KMS-11 (cell line): ENCODE results near the gene NXN.
"Not testable (repeated sequence)": the region's sequence is repeated elsewhere in the genome, so short reads cannot be mapped to it uniquely, and the experiment has no call there.

Experiments
- H2AFZ ChIP-seq: fragments of 200-600 bp; sonication (generic); 2 replicates; pipeline ENCODE4 v1.6.1; 2016; ENCODE audit warnings: antibody characterized with exemption, mixed run types, low read depth
- H3K27ac ChIP-seq: fragments of 200-600 bp; sonication (generic); 2 replicates; pipeline ENCODE4 v1.6.1; 2016; ENCODE audit warnings: mild to moderate bottlenecking, mixed run types
- H3K27me3 ChIP-seq: fragments of 200-600 bp; sonication (generic); 2 replicates; pipeline ENCODE4 v1.6.1; 2017; ENCODE audit warnings: mild to moderate bottlenecking, low read depth, mixed run types, moderate library complexity; ENCODE audit not compliant: insufficient read depth
- H3K36me3 ChIP-seq: fragments of 200-600 bp; sonication (generic); 2 replicates; pipeline ENCODE4 v1.6.1; 2017; ENCODE audit warnings: mild to moderate bottlenecking, mixed run types; ENCODE audit not compliant: insufficient read depth
- H3K4me1 ChIP-seq: fragments of 200-600 bp; sonication (generic); 2 replicates; pipeline ENCODE4 v1.6.1; 2016; ENCODE audit warnings: mild to moderate bottlenecking, low read depth, mixed run types; ENCODE audit not compliant: poor library complexity, severe bottlenecking
- H3K4me2 ChIP-seq: fragments of 200-600 bp; sonication (generic); 2 replicates; pipeline ENCODE4 v1.7.0; 2016; ENCODE audit warnings: mild to moderate bottlenecking, mixed run types
- H3K4me3 ChIP-seq: fragments of 200-600 bp; sonication (generic); IDR thresholded peaks from 2 replicates; pipeline ENCODE4 v1.6.1; 2017; ENCODE audit warnings: low read depth, low read length, mixed read lengths; ENCODE audit not compliant: insufficient read depth
- H3K79me2 ChIP-seq: fragments of 200-600 bp; sonication (generic); 2 replicates; pipeline ENCODE4 v1.6.1; 2016; ENCODE audit warnings: low read depth, mixed run types; ENCODE audit not compliant: insufficient read depth
- H3K9ac ChIP-seq: fragments of 200-600 bp; sonication (generic); 2 replicates; pipeline ENCODE4 v1.6.1; 2016; ENCODE audit warnings: mild to moderate bottlenecking, mixed run types
- H4K20me1 ChIP-seq: fragments of 200-600 bp; sonication (generic); 2 replicates; pipeline ENCODE4 v1.6.1; 2016; ENCODE audit warnings: mild to moderate bottlenecking, mixed run types; ENCODE audit not compliant: insufficient read depth
- TF ChIP-seq, protein P1 (sequence below): fragments of 200-600 bp; sonication (generic); conservative IDR thresholded peaks from 2 replicates; pipeline ENCODE4 v1.6.1; 2017; ENCODE audit warnings: low read depth, mild to moderate bottlenecking, antibody characterized with exemption, low read length, moderate library complexity, mixed read lengths

The NXN gene

DNA sequence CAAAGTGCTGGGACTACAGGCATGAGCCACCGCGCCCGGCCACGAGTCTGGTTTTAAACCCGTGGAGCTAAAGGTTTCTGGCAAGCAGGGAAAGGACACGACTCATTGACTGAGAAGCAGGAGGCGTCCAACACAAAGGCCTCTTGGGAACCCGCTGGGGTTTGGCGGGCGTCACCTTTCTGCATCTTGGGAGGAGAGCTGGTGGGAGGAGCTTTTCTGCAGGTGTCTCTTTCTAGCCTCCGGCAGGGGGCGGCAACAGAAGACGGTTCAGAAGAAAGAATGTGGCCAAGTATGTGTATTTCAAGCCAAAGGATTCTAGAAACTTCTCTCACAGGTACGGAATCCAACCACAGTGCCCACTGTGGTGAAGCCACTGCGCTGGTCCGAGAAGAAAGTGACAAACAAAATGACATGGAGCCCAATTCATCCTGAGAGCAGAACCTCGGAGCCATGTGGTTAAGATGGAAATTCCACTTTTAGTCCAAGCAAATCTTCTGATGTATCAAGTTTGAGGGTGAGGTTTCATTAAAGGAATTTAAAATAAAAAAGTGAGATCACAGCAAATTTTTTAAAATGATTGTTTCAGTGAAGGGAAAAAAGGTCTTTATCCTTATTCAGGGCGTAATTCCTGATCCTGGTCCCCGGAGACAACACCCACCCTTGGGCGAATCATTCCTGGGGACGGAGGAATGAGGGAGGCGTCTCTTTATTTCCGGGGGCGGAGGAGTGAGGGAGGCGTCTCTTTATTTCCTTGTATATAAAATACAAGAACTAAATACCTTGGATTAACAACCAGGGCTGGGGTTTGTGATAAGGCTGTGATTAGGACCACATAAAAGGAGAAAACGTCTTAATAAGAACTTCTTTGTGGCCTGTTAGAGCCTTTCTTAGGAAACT lies 99.8 kb downstream of the NXN start:
- Histone ChIP-seq H3K27ac (no peak overlapping the region), H4K20me1 (no peaks in the 10 kb centered on the region), H3K79me2 (no peaks in the 10 kb centered on the region), H3K4me3 (no peak overlapping the region), H3K4me1 (no peaks in the 10 kb centered on the region), H3K4me2 (no peak overlapping the region), H3K27me3 (peaks cover 15% of the 10 kb centered on the region; the same call in 1 of the 2 replicates), H2AFZ (no peak overlapping the region), H3K36me3 (no peaks in the 10 kb centered on the region), H3K9ac (no peak overlapping the region)
- TF ChIP-seq, protein P1, sequence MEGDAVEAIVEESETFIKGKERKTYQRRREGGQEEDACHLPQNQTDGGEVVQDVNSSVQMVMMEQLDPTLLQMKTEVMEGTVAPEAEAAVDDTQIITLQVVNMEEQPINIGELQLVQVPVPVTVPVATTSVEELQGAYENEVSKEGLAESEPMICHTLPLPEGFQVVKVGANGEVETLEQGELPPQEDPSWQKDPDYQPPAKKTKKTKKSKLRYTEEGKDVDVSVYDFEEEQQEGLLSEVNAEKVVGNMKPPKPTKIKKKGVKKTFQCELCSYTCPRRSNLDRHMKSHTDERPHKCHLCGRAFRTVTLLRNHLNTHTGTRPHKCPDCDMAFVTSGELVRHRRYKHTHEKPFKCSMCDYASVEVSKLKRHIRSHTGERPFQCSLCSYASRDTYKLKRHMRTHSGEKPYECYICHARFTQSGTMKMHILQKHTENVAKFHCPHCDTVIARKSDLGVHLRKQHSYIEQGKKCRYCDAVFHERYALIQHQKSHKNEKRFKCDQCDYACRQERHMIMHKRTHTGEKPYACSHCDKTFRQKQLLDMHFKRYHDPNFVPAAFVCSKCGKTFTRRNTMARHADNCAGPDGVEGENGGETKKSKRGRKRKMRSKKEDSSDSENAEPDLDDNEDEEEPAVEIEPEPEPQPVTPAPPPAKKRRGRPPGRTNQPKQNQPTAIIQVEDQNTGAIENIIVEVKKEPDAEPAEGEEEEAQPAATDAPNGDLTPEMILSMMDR, result 0 out of 2 replicates have a peak, but pooled peaks have one; percentile 18

DNA sequence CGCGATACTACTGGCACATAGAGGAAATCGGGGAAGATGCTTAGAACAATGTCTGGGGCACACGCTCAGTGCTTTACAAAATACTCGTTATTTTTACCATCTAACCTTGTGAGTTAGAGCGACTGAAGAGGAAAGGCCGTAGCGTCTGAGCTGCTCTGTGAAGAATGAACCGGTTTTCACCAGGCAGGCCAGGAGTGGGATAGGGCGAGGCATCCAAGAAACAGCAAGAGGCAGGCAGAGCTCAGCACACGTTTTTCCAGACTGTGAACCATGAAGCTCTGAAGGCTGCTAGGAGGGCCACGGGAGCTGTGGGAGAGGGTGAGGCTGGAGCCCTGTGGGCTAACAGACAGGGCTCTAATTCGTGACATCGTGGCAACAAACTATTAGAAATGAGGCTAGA lies 101.9 kb downstream of the NXN start:
- Histone ChIP-seq H3K79me2 (no peaks in the 10 kb centered on the region), H3K27ac (no peak overlapping the region), H3K36me3 (no peaks in the 10 kb centered on the region), H4K20me1 (no peaks in the 10 kb centered on the region), H3K27me3 (peaks cover 11% of the 10 kb centered on the region; the same call in 1 of the 2 replicates), H3K4me2 (no peak overlapping the region), H2AFZ (no peak overlapping the region), H3K9ac (no peak overlapping the region), H3K4me3 (no peak overlapping the region), H3K4me1 (no peaks in the 10 kb centered on the region)
- TF ChIP-seq, protein P1, result no peak

DNA sequence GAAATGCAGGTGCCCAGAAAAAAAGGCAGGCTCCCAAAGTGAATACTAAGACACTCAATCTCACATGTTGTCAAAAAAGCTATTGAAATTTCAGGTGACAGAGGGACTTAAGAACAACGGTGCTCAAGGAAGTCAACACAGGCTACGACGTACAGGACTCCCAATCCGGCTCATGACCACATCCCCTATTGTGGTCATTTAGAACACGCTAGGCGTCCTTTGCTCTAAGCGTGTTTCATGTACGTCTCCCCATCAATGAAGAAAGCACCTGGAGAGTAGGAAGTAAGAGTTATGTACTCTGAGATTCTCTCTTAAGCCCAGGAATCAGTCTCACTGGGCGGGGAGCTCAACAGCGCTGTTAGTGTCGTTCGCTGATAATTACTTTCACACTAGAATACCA lies 103.3 kb downstream of the NXN start:
- Histone ChIP-seq H3K9ac (no peak overlapping the region), H3K4me2 (no peak overlapping the region), H3K36me3 (no peaks in the 10 kb centered on the region), H3K4me1 (no peaks in the 10 kb centered on the region), H3K79me2 (no peaks in the 10 kb centered on the region), H3K27me3 (peaks cover 18% of the 10 kb centered on the region; the same call in 1 of the 2 replicates), H3K27ac (no peak overlapping the region), H4K20me1 (no peaks in the 10 kb centered on the region), H2AFZ (no peak overlapping the region), H3K4me3 (no peak overlapping the region)
- TF ChIP-seq, protein P1, result no peak

DNA sequence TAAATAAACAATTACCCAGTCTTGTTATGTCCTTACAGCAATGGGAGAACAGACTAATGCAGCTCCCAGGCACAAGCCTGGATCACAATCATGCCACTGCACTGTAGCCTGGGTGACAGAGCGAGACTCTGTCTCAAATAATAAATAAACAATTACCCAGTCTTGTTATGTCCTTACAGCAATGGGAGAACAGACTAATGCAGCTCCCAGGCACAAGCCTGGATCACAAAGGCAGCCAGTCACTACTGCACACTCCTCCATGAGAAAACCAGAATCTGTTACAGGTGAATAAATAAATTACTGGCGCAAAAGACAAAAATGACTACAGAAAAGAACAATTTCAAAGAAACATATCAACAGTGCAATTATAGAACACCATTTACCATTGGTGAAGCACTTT lies 105.0 kb downstream of the NXN start:
- not testable (repeated sequence) for H3K9ac ChIP-seq, H4K20me1 ChIP-seq, H3K36me3 ChIP-seq, H3K79me2 ChIP-seq, H3K27ac ChIP-seq, H3K4me3 ChIP-seq, H2AFZ ChIP-seq, H3K4me1 ChIP-seq, H3K4me2 ChIP-seq
- peaks cover 16% of the 10 kb centered on the region; the same call in 1 of the 2 replicates for H3K27me3 ChIP-seq

- Histone ChIP-seq H3K27me3 (peaks cover 25% of the 10 kb centered on the region; the same call in 1 of the 2 replicates), H2AFZ (no peak overlapping the region), H4K20me1 (no peaks in the 10 kb centered on the region), H3K4me3 (no peak overlapping the region), H3K79me2 (no peaks in the 10 kb centered on the region), H3K9ac (no peak overlapping the region), H3K4me1 (no peaks in the 10 kb centered on the region), H3K36me3 (no peaks in the 10 kb centered on the region), H3K4me2 (no peak overlapping the region), H3K27ac (no peak overlapping the region)
- TF ChIP-seq, protein P1, result no peak
These were observed 106.7 kb downstream of the NXN start for GRCh38 chr17:872855-873254.
